Left hindlimb (tissue), 1 donor: ENCODE measurements around the gene NAT14.

Experiments used
- DNase-seq: peaks from one replicate; pipeline ENCODE4 v3.0.0-alpha.2; 2018

Gene NAT14

GRCh38 chr19:55472463-55472862 is 12.5 kb upstream of the NAT14 start:
- no peak for DNase-seq

GRCh38 chr19:55473225-55474012 is 11.6 kb upstream of the NAT14 start:
- no peak for DNase-seq

GRCh38 chr19:55474269-55475265 is 10.4 kb upstream of the NAT14 start:
- DNase-seq: peak; percentile 34

- DNase-seq: peak; percentile 99
These were observed 8.8 kb upstream of the NAT14 start, which contains the start of gene ZNF628 for GRCh38 chr19:55476100-55476775. ZNF628 (plus strand) TSS chr19:55476617; CDS start chr19:55479911, 3,294 bp downstream.

DNA sequence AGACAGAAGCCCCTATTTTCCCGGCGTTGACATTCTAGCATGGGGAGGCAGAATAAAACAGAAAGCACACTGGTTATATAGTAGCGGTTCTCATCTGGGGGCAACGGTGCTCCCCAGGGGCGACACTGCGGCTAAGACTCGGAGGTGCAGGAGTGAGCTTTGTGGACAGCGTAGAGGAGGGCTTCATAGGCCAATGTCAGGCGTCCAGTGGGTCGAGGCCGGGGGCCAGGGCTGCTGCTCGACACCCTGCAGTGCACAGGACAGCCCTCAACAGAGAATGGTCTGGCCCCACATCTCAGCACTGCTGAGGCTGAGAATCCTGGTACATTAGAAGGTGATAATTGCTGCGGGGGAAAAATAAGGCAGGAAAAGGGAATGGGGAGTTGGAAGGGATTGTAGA is 7.1 kb upstream of the NAT14 start:
- no peak for DNase-seq

- no peak for DNase-seq
These were observed 6.6 kb upstream of the NAT14 start for GRCh38 chr19:55478364-55478763.

DNA sequence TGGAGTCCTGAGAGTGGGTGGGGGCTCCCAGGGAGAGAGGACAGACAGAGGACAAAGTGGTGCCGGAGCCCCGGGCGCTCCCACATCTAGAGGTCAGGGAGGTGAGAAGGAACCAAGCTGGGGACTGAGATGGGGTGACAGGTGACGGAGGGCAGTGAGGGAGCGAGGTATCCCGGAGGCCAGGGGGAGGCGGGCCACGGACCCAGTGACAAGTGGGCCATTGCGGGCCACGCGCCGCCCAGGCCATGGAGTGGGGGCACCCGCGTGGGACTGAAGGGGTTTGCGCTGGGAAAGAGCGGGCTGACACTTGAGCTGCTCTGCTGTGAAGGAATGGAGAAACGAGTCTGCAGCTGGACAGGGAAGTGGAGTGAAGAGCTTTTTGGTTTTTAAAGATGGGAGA is 5.9 kb upstream of the NAT14 start:
- no peak for DNase-seq

GRCh38 chr19:55479451-55480230 is 5.3 kb upstream of the NAT14 start:
- no peak for DNase-seq

DNA sequence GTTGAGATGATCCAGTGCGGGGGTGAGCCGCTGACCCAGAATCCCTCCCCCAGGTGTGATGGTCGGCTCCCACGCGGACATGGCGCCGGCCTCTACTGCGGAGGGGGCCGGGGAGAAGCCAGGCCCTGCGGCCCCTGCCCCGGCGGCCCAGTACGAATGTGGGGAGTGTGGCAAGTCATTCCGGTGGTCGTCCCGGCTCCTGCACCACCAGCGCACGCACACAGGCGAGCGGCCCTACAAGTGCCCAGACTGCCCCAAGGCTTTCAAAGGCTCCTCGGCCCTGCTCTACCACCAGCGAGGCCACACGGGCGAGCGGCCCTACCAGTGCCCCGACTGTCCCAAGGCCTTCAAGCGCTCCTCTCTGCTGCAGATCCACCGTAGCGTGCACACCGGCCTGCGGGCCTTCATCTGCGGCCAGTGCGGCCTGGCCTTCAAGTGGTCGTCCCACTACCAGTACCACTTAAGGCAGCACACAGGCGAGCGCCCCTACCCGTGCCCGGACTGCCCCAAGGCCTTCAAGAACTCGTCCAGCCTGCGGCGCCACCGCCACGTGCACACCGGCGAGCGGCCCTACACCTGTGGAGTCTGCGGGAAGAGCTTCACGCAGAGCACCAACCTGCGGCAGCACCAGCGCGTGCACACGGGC is 3.7 kb upstream of the NAT14 start:
- DNase-seq: peak; percentile 35

- peak; percentile 12 for DNase-seq
These were observed 3.2 kb upstream of the NAT14 start for GRCh38 chr19:55481794-55482155.

DNA sequence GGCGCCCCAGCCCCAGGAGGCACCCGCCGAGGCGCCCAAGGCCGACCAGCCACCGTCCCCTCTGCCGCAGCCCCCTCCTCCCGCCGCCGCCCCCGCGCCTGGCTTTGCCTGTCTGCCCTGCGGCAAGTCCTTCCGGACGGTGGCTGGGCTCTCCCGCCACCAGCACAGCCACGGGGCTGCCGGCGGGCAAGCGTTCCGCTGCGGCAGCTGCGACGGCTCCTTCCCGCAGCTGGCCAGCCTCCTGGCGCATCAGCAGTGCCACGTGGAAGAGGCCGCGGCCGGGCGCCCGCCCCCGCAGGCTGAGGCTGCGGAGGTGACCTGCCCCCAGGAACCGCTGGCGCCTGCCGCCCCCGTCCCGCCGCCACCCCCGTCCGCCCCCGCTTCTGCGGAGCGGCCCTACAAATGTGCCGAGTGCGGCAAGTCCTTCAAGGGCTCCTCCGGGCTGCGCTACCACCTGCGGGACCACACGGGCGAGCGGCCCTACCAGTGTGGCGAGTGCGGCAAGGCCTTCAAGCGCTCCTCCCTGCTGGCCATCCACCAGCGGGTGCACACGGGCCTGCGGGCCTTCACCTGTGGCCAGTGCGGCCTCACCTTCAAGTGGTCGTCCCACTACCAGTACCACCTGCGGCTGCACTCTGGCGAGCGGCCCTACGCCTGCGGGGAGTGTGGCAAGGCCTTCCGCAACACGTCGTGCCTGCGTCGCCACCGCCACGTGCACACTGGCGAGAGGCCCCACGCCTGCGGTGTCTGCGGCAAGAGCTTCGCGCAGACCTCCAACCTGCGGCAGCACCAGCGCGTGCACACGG is 2.6 kb upstream of the NAT14 start:
- peak; percentile 39 for DNase-seq

DNA sequence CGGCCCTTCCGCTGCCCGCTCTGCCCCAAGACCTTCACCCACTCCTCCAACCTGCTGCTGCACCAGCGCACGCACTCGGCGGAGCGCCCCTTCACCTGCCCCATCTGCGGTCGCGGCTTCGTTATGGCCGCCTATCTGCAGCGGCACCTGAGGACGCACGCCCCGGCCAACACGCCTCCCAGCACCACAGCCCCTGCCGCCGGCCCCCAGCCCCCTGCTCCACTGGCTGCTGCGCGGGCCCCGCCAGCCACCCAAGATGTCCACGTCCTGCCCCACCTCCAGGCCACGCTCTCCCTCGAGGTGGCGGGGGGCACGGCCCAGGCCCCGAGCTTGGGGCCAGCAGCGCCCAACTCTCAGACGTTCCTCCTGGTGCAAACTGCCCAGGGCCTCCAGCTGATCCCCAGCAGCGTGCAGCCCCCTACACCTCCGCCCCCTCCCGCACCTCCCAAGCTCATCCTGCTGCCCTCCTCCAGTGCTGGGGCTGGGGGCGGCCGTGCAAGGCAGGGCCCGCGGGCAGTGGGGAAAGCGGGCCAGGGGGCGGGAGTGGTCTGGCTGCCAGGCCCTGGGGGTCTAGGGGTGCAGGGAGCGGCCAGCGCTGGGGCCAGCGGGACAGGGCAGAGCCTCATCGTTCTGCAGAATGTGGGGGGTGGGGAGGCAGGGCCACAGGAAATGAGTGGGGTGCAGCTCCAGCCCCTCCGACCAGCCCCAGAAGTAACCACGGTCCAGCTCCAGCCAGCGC is 1.9 kb upstream of the NAT14 start:
- DNase-seq: peak; percentile 45

DNA sequence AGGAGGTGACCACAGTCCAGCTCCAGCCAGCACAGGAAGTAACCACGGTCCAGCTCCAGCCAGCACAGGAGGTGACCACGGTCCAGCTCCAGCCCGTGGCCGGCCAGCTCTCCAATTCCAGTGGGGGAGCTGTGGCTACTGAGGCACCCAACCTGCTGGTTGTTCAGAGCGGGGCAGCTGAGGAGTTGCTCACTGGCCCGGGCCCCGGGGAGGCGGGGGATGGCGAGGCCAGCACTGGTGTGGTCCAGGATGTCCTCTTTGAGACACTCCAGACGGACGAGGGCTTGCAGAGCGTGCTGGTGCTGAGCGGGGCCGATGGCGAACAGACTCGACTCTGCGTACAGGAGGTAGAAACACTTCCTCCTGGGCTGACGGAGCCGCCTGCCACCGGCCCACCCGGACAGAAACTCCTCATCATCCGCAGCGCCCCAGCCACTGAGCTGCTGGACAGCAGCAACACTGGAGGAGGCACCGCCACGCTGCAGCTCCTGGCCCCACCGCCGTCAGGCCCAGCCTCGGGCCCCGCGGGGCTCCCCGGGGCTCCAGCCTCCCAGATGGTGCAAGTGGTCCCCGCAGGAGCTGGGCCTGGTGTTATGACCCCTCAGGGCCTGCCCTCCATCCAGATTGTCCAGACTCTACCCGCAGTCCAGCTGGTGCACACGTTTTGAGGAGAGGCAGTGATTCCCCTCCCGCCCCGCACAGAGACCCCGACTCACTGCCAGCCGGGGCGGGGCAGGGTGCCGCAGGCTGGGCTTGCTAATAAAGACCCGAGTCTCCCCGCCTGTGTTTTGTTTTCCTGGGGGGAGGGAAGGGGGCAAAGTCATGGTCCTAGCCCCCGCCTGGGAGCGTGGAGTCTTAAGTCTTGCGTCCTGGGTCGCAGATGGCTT is 1.0 kb upstream of the NAT14 start:
- peak; percentile 40 for DNase-seq

DNA sequence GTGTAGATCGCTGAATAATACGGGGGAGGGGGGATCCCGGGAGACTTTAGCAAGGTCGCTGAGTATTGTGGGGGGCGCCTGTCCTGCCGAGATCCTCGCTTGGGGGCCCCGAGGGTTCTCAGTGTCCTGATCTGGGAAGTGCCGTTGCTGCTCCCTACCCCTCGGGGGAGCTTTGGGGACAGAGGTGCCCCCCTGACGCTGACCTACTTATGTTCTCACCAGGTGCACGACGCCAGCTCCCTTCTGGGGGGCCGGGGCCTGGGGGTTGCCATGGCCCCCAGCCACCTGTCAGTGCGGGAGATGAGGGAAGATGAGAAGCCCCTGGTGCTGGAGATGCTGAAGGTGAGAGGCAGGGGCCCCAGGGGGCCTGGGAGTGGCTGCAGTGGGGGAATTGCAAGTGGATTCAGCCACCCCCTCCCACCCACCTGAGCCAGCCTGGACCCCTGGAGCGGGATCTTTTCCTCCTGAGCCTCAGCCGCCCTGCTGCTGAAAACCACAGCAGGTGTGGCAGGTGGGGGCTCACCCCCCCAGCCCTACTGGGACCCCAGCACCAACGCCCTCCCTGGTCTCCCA is 537 bp downstream of the NAT14 start:
- DNase-seq: no peak

DNA sequence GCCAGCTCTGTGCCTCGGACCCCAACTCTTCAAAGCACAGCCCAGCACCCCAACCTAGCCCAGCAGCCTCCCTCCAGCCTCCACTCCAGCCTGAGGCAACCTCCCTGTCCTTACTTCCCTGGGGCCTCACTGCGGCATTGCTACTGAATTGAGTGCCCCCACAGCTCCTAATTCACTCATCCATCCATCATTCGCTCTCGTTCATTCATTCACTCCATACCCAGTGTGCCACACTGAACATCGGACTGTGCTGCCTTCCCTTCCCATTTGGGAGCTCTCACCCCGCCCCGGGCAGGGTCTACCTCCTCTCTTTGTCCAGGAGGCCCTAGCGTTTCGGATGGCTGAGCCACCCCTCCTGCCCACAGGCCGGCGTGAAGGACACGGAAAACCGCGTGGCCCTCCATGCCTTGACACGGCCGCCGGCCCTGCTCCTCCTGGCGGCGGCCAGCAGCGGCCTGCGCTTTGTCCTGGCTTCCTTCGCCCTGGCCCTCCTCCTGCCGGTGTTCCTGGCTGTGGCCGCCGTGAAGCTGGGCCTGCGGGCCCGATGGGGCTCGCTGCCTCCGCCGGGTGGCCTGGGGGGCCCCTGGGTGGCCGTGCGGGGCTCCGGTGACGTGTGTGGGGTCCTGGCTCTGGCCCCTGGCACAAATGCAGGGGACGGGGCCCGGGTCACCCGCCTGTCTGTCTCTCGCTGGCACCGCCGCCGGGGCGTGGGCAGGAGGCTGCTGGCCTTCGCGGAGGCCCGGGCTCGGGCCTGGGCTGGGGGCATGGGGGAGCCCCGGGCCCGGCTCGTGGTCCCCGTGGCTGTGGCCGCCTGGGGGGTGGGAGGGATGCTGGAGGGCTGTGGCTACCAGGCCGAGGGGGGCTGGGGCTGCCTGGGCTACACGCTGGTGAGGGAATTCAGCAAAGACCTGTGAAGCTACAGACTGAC is 1.3 kb downstream of the NAT14 start:
- DNase-seq: no peak

GRCh38 chr19:55486971-55487923 is 2.3 kb downstream of the NAT14 start:
- peak; percentile 96 for DNase-seq
